Measurements from ENCODE around the gene WDFY1. TPM values are rescaled to one million over a fixed set of nuclear protein-coding genes. Genes with fewer than 3 reads are reported as not detected.
A peak's percentile ranks its signal among the peaks of the same experiment; 100 is the strongest.

Gene WDFY1
- total RNA-seq, 2 experiments from 2014 or later: 58.8 to 59.1 TPM

DNA sequence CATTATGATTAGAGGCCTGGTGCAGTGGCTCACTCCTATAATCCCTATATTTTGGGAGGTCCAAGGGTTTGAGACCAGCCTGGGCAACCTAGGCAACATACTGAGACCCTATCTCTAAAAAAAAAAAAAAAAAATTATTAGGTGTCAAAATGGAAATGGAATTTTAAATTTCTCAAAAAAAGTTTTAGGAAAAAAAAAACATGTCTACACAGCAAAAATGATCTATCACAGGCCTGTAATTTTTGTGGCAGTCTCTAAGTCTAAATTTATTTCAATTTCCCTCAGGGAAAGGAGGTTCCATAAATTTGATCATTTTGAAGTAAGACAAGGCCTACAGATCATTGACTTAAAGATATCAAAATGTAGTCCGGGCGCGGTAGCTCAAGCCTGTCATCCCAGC, 28.5 kb upstream of the WDFY1 start:
- POLR2A ChIA-PET: no interaction called here
- Mint-ChIP-seq H3K36me3 (peaks cover 4% of the 10 kb centered on the region), H3K4me1 (no peaks in the 10 kb centered on the region), H3K27ac (no peak overlapping the region), H3K27me3 (no peaks in the 10 kb centered on the region), H3K9me3 (no peaks in the 10 kb centered on the region), H3K4me3 (no peak overlapping the region)
- DNase-seq (no peak), ATAC-seq (ENCODE audit: low read depth) (no peak)

DNA sequence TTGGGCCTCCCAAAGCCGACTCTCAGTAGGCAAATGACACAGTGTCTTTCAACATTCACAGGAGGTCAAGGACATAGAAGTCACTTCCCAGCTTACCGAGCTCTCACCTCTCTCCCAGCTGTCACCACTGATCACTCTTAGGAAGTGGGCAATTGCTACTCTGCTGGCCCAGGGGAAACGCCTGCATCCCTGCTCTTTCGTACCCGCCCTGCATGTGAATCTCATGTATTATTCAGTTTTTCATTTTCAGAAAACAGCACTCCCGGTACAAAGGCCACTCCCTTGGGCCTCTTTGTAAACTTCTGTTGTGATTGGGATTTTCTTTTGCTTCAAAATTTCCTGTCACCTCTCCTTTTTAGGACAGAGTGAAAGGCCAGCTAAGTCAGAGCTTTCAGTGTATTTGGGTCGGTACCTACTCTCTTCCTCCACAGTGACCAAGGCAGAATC, 27.5 kb upstream of the WDFY1 start:
- Mint-ChIP-seq H3K27me3 (no peaks in the 10 kb centered on the region), H3K4me1 (no peaks in the 10 kb centered on the region), H3K4me3 (no peak overlapping the region), H3K9me3 (no peaks in the 10 kb centered on the region), H3K27ac (no peak overlapping the region), H3K36me3 (peaks cover 4% of the 10 kb centered on the region)
- POLR2A ChIA-PET: no interaction called here
- no peak for ATAC-seq (ENCODE audit: low read depth)
- DNase-seq: no peak

DNA sequence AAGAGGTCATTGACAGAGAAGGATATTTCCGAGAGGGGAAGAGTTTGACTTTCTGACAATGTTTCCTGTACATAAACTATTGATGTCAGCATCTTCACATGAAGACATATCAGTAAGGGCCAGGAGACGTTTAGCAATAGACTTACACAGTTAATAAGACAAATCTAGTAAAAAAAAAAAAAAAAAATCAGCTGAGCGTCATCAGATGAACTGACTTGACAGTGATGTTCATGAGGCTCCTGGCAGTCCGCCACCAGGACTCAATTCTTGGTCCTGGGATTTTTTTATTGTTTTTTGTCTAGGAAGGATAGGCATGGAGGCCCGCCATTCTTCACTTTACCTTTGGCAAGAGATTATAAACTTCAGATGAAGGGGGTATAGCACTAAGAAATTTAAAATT, 26.6 kb upstream of the WDFY1 start:
- H3K27me3 Mint-ChIP-seq: no peaks in the 10 kb centered on the region
- no peaks in the 10 kb centered on the region for H3K9me3 Mint-ChIP-seq
- H3K4me3 Mint-ChIP-seq: no peak overlapping the region
- peaks cover 3% of the 10 kb centered on the region for H3K36me3 Mint-ChIP-seq
- no peak for ATAC-seq (ENCODE audit: low read depth)
- H3K4me1 Mint-ChIP-seq: no peaks in the 10 kb centered on the region
- no peak for DNase-seq
- no peak overlapping the region for H3K27ac Mint-ChIP-seq
- POLR2A ChIA-PET: no interaction called here

GRCh38 chr2:223970343-223971128, 25.4 kb upstream of the WDFY1 start:
- no peaks in the 10 kb centered on the region for H3K4me1 Mint-ChIP-seq

GRCh38 chr2:223969856-223970255, 24.7 kb upstream of the WDFY1 start:
- Mint-ChIP-seq H3K4me1 (peaks cover 2% of the 10 kb centered on the region), H3K27me3 (no peaks in the 10 kb centered on the region), H3K9me3 (no peaks in the 10 kb centered on the region), H3K27ac (no peak overlapping the region), H3K4me3 (no peak overlapping the region), H3K36me3 (peaks cover 7% of the 10 kb centered on the region)
- POLR2A ChIA-PET: interaction anchor here (0.5 to 0.9 kb wide), 2 partner anchors 8 to 73 kb away, joined by 3 to 5 read pairs; no protein-coding TSS in a partner anchor
- no peak for ATAC-seq (ENCODE audit: low read depth)
- no peak for DNase-seq

More at GRCh38 chr2:223970343-223971128, 25.4 kb upstream of the WDFY1 start:
- Mint-ChIP-seq H3K36me3 (peaks cover 7% of the 10 kb centered on the region), H3K4me3 (no peak overlapping the region), H3K27ac (no peak overlapping the region), H3K27me3 (no peaks in the 10 kb centered on the region), H3K9me3 (no peaks in the 10 kb centered on the region)
- POLR2A ChIA-PET: interaction anchor here (0.9 kb wide), 2 partner anchors 8 to 316 kb away, joined by 3 read pairs; no protein-coding TSS in a partner anchor
- DNase-seq: no peak
- ATAC-seq (ENCODE audit: low read depth): peak; percentile 67

DNA sequence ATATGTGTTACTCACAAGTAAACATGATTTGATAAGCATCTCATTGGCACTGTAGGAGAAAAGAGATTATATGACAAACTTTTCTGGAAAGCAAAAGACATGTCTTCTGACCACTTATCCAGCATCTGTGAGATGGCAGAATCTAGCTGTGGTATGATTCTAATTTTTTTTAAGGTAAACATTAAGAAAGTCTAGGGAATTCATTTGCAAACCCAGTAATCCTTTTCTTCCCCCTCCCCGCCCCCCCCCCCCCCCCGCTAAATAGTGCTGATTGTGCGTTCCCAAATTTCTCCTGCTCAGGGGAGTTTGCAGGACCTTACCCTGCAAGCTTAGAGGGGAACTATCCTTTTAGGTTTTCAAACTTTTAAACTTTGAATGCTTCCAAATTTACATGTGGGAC, 24.2 kb upstream of the WDFY1 start:
- Mint-ChIP-seq H3K4me1 (peaks cover 2% of the 10 kb centered on the region), H3K36me3 (peaks cover 7% of the 10 kb centered on the region), H3K27me3 (no peaks in the 10 kb centered on the region), H3K4me3 (no peak overlapping the region), H3K27ac (no peak overlapping the region), H3K9me3 (no peaks in the 10 kb centered on the region)
- POLR2A ChIA-PET: interaction anchor here (0.5 kb wide), 1 partner anchor 72 kb away, joined by 5 read pairs; no protein-coding TSS in a partner anchor
- DNase-seq (no peak), ATAC-seq (ENCODE audit: low read depth) (no peak)

DNA sequence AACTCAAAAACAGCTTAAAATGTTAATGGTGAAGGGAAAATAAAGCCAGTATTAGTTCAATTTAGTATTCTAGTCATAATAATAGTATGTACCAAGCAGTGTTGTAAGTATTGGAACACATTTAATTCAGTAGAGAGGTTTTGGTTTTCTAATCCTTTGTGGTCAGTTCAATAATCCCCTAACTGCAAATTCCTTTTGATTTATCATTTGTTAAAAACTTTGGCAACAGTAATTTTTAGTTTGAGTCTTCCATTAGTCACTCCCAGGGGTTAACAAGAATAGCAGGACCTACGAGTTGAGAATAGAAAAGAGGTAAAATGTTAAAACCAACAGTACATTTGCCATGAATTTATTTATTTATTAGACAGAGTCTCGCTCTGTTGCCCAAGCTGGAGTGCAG, 22.8 kb upstream of the WDFY1 start:
- no peak for ATAC-seq (ENCODE audit: low read depth)
- no peak for DNase-seq
- H3K9me3 Mint-ChIP-seq: no peaks in the 10 kb centered on the region
- H3K4me3 Mint-ChIP-seq: no peak overlapping the region
- no peak overlapping the region for H3K27ac Mint-ChIP-seq
- H3K27me3 Mint-ChIP-seq: no peaks in the 10 kb centered on the region
- POLR2A ChIA-PET: interaction anchor here (0.6 kb wide), 1 partner anchor 9 kb away, joined by 3 read pairs; no protein-coding TSS in a partner anchor
- H3K4me1 Mint-ChIP-seq: peaks cover 4% of the 10 kb centered on the region
- H3K36me3 Mint-ChIP-seq: peaks cover 9% of the 10 kb centered on the region

- POLR2A ChIA-PET: no interaction called here
- ATAC-seq (ENCODE audit: low read depth) (no peak), DNase-seq (no peak)
- Mint-ChIP-seq H3K36me3 (peaks cover 26% of the 10 kb centered on the region), H3K4me3 (peak overlapping the region; percentile 70), H3K27ac (no peak overlapping the region), H3K9me3 (no peaks in the 10 kb centered on the region), H3K4me1 (peaks cover 48% of the 10 kb centered on the region), H3K27me3 (no peaks in the 10 kb centered on the region)
Observed at GRCh38 chr2:223959688-223960087, 14.6 kb upstream of the WDFY1 start.

GRCh38 chr2:223957092-223957851, 12.1 kb upstream of the WDFY1 start, which contains the start of gene MRPL44:
Gene MRPL44, plus strand, starts transcription at chr2:223957463. Its CDS starts 10 bp downstream, at chr2:223957473.
- Mint-ChIP-seq H3K27me3 (no peaks in the 10 kb centered on the region), H3K4me1 (peaks cover 53% of the 10 kb centered on the region), H3K27ac (peak within 1 kb of the TSS; percentile 91), H3K36me3 (peaks cover 23% of the 10 kb centered on the region), H3K4me3 (peak within 1 kb of the TSS; percentile 89), H3K9me3 (no peaks in the 10 kb centered on the region)
- peak; percentile 98 for DNase-seq
- peak; percentile 98 for ATAC-seq (ENCODE audit: low read depth)
- POLR2A ChIA-PET: interaction anchor here (0.6 to 5.2 kb wide), 7 partner anchors 12 to 628 kb away, joined by 3 to 35 read pairs (median 3); partner anchors contain the start of genes CUL3 and WDFY1

GRCh38 chr2:223956300-223956699, 11.2 kb upstream of the WDFY1 start:
- Mint-ChIP-seq H3K27me3 (no peaks in the 10 kb centered on the region), H3K4me1 (peaks cover 47% of the 10 kb centered on the region), H3K27ac (peak overlapping the region; percentile 78), H3K4me3 (peak overlapping the region; percentile 52), H3K9me3 (no peaks in the 10 kb centered on the region), H3K36me3 (peaks cover 21% of the 10 kb centered on the region)
- ATAC-seq (ENCODE audit: low read depth) (no peak), DNase-seq (no peak)
- POLR2A ChIA-PET: interaction anchor here (1.0 to 5.2 kb wide), 4 partner anchors 11 to 629 kb away, joined by 3 to 35 read pairs (median 8); partner anchors contain the start of genes CUL3 and WDFY1

DNA sequence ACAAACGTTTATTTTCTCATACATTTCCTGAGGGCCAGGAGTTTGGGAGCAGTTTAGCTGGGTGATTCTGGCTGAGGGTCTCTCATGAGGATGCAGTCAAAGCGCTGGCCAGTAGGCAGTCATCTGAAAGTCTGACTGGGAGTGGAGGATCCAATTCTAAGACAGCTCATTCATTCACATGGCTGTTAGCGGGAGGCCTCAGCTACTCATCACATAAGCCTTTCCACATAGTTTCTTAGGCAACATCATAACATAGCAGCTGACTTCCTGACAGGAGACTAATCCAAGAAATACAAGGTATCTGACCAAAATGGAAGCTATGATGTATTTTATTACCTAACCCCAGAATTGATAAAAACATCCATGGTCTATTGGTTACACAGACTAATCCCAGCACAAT, 9.3 kb upstream of the WDFY1 start:
- H3K9me3 Mint-ChIP-seq: no peaks in the 10 kb centered on the region
- DNase-seq: no peak
- no peaks in the 10 kb centered on the region for H3K27me3 Mint-ChIP-seq
- no peak overlapping the region for H3K4me3 Mint-ChIP-seq
- peaks cover 42% of the 10 kb centered on the region for H3K4me1 Mint-ChIP-seq
- ATAC-seq (ENCODE audit: low read depth): no peak
- H3K27ac Mint-ChIP-seq: no peak overlapping the region
- H3K36me3 Mint-ChIP-seq: peaks cover 10% of the 10 kb centered on the region
- POLR2A ChIA-PET: interaction anchor here (4.4 to 5.2 kb wide), 2 partner anchors 10 to 13 kb away, joined by 14 to 35 read pairs; partner anchors contain the start of gene WDFY1

GRCh38 chr2:223952280-223952968, 7.3 kb upstream of the WDFY1 start:
- H3K4me3 Mint-ChIP-seq: no peak overlapping the region
- ATAC-seq (ENCODE audit: low read depth): no peak
- POLR2A ChIA-PET: interaction anchor here (0.5 kb wide), 1 partner anchor 173 kb away, joined by 3 read pairs; no protein-coding TSS in a partner anchor
- no peaks in the 10 kb centered on the region for H3K27me3 Mint-ChIP-seq
- H3K36me3 Mint-ChIP-seq: peaks cover 15% of the 10 kb centered on the region
- peak overlapping the region; percentile 70 for H3K27ac Mint-ChIP-seq
- H3K9me3 Mint-ChIP-seq: no peaks in the 10 kb centered on the region
- DNase-seq: no peak
- peaks cover 44% of the 10 kb centered on the region for H3K4me1 Mint-ChIP-seq

Data from activated naive CD8-positive, alpha-beta T cell treated with anti-CD3 and anti-CD28 coated beads, Interleukin-2, amount 10 ng/mL, durations not matched to agents 7 days and 5 days (primary cell).